Measurements from ENCODE around the gene ATXN10.

DNA sequence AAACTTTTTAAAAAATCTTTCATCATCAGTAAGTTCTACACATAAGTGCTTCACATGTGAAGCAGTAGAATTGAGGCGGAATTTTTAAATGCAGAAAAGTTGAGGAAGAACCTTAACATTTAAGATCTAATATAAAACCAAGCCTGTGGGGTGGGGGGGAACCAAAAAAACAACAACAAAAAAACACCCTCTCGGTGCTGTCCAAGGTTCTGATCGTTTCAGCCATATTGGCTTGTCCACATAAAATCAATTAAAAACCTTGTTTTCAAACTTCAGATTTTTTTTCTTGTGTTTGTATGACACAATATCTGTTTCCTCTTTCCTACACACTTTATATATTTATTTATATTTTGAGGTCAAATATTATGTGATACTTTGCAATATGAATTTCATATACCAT lies 175.3 kb downstream of the ATXN10 start:
- TF ChIP-seq POLR2A (IDR thresholded peaks at IDR 0.05) (no peak), CTCF (IDR thresholded peaks at IDR 0.05) (no peak)
